SK-N-SH treated with all-trans-retinoic acid at 6 μM for 48 hours (cell line): ENCODE measurements around the gene PKIG.

Experiments used
- ATAC-seq: fragments of 200-7000 bp; cut with Tn5 transposase; 3 replicates; pipeline ENCODE4 v1.9.1; 2020; ENCODE audit warnings: mild to moderate bottlenecking, moderate library complexity
- ARNTL ChIP-seq: fragments of 450-650 bp; formaldehyde crosslinking; IDR thresholded peaks from 2 replicates; pipeline ENCODE4 v1.5.0; 2020; ENCODE audit warnings: low read depth, mild to moderate bottlenecking, moderate library complexity, borderline replicate concordance
- BACH2 ChIP-seq: fragments of 250-450 bp; sonication (Bioruptor Pico); IDR thresholded peaks from 2 replicates; pipeline ENCODE4 v1.9.0; 2021; ENCODE audit warnings: mild to moderate bottlenecking, borderline replicate concordance
- CSDC2 ChIP-seq: fragments of 250-450 bp; sonication (Bioruptor Pico); IDR thresholded peaks from 2 replicates; pipeline ENCODE4 v1.5.0; 2020; ENCODE audit warnings: mild to moderate bottlenecking, moderate library complexity
- ESRRG ChIP-seq: fragments of 250-450 bp; sonication (Bioruptor Pico); IDR thresholded peaks from 2 replicates; pipeline ENCODE4 v1.6.1; 2021; ENCODE audit warnings: mild to moderate bottlenecking
- GLIS3 ChIP-seq: fragments of 250-450 bp; sonication (Bioruptor Pico); IDR thresholded peaks from 2 replicates; pipeline ENCODE4 v1.5.0; 2020; ENCODE audit warnings: mild to moderate bottlenecking, moderate library complexity
- ISL1 ChIP-seq: fragments of 250-450 bp; sonication (Bioruptor Pico); IDR thresholded peaks from 2 replicates; pipeline ENCODE4 v2.1.2; 2022; ENCODE audit warnings: mild to moderate bottlenecking, moderate library complexity
- OSR1 ChIP-seq: fragments of 250-450 bp; sonication (Bioruptor Pico); IDR thresholded peaks from 2 replicates; pipeline ENCODE4 v1.8.0; 2022; ENCODE audit warnings: moderate library complexity, mild to moderate bottlenecking, inconsistent platforms
- PPARA ChIP-seq: fragments of 250-450 bp; sonication (Bioruptor Pico); IDR thresholded peaks from 2 replicates; pipeline ENCODE4 v1.5.0; 2020; ENCODE audit warnings: mild to moderate bottlenecking, borderline replicate concordance
- RARB ChIP-seq: fragments of 250-450 bp; sonication (Bioruptor Pico); IDR thresholded peaks from 2 replicates; pipeline ENCODE4 v1.8.0; 2021; ENCODE audit warnings: mild to moderate bottlenecking, moderate library complexity
- SNAI2 ChIP-seq: fragments of 250-450 bp; sonication (Bioruptor Pico); IDR thresholded peaks from 2 replicates; pipeline ENCODE4 v1.5.0; 2020; ENCODE audit warnings: mild to moderate bottlenecking, moderate library complexity
- TCF4 ChIP-seq: fragments of 250-450 bp; sonication (Bioruptor Pico); IDR thresholded peaks from 2 replicates; pipeline ENCODE4 v1.8.0; 2021; ENCODE audit warnings: mild to moderate bottlenecking, moderate library complexity, borderline replicate concordance
- TOX ChIP-seq: fragments of 250-450 bp; sonication (Bioruptor Pico); IDR thresholded peaks from 2 replicates; pipeline ENCODE4 v1.8.0; 2021; ENCODE audit warnings: mild to moderate bottlenecking, moderate library complexity, borderline replicate concordance
- TSHZ2 ChIP-seq: fragments of 250-450 bp; sonication (Bioruptor Pico); IDR thresholded peaks from 2 replicates; pipeline ENCODE4 v1.5.0; 2020; ENCODE audit warnings: mild to moderate bottlenecking, moderate library complexity
- ZC3H10 ChIP-seq: fragments of 250-450 bp; sonication (Bioruptor Pico); IDR thresholded peaks from 2 replicates; pipeline ENCODE4 v1.5.1; 2021; ENCODE audit warnings: mild to moderate bottlenecking, moderate library complexity
- ZFP3 ChIP-seq: fragments of 250-450 bp; sonication (Bioruptor Pico); IDR thresholded peaks from 2 replicates; pipeline ENCODE4 v1.5.0; 2020; ENCODE audit warnings: mild to moderate bottlenecking, moderate library complexity
- ZFP30 ChIP-seq: fragments of 450-650 bp; formaldehyde crosslinking; IDR thresholded peaks from 2 replicates; pipeline ENCODE4 v1.5.0; 2022; ENCODE audit warnings: mild to moderate bottlenecking, moderate library complexity
- ZNF565 ChIP-seq: fragments of 450-650 bp; formaldehyde crosslinking; conservative IDR thresholded peaks from 2 replicates; pipeline ENCODE4 v1.5.0; 2020; ENCODE audit warnings: low read depth, mild to moderate bottlenecking, moderate library complexity
- ZNF70 ChIP-seq: fragments of 450-650 bp; formaldehyde crosslinking; IDR thresholded peaks from 2 replicates; pipeline ENCODE4 v1.5.0; 2020; ENCODE audit warnings: mild to moderate bottlenecking, moderate library complexity
- ZNF8 ChIP-seq: fragments of 450-650 bp; formaldehyde crosslinking; IDR thresholded peaks from 2 replicates; pipeline ENCODE4 v1.5.0; 2020; ENCODE audit warnings: mild to moderate bottlenecking, moderate library complexity
- TF ChIP-seq, protein P1 (sequence below): fragments of 250-450 bp; sonication (Bioruptor Pico); IDR thresholded peaks from 2 replicates; pipeline ENCODE4 v1.8.0; 2021; ENCODE audit warnings: low read depth, mild to moderate bottlenecking, moderate library complexity, borderline replicate concordance
- TF ChIP-seq, protein P2 (sequence below): fragments of 250-450 bp; sonication (Bioruptor Pico); IDR thresholded peaks from 2 replicates; pipeline ENCODE4 v1.5.1; 2020; ENCODE audit warnings: low read depth, mild to moderate bottlenecking, moderate library complexity
- TF ChIP-seq, protein P3 (sequence below): fragments of 250-450 bp; sonication (Bioruptor Pico); IDR thresholded peaks from 2 replicates; pipeline ENCODE4 v1.5.1; 2021; ENCODE audit warnings: mild to moderate bottlenecking, moderate library complexity

PKIG gene

DNA sequence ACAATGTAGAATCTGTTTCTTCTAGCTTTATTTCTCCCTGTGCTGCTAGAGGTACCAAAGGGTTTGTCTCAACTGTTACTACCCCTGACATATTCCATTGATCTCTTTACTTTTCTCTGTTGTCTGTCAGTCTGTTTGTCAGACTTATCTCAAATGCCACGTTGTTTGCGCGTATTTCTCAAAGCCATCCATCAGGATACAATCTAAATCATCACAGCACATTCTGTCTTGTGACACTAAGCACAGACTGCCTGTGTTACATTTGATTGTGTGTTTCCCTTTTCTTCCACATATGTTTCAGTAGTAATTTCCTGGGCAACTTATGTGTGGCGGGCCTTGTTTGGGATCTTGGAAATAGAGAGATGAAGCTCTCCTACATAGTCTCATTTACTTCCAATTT lies 30.3 kb upstream of the PKIG start:
- TF ChIP-seq ARNTL (no peak), TCF4 (CRISPR knock-in tag) (no peak), ZNF8 (CRISPR knock-in tag) (no peak), CSDC2 (no peak), ESRRG (CRISPR knock-in tag) (no peak), ZC3H10 (no peak), TOX (no peak), ZFP30 (CRISPR knock-in tag) (no peak), ISL1 (CRISPR knock-in tag) (no peak), OSR1 (no peak), BACH2 (no peak), PPARA (CRISPR knock-in tag) (no peak), GLIS3 (no peak), ZNF565 (no peak), ZNF70 (CRISPR knock-in tag) (no peak), SNAI2 (CRISPR knock-in tag) (no peak)
- TF ChIP-seq, protein P1, sequence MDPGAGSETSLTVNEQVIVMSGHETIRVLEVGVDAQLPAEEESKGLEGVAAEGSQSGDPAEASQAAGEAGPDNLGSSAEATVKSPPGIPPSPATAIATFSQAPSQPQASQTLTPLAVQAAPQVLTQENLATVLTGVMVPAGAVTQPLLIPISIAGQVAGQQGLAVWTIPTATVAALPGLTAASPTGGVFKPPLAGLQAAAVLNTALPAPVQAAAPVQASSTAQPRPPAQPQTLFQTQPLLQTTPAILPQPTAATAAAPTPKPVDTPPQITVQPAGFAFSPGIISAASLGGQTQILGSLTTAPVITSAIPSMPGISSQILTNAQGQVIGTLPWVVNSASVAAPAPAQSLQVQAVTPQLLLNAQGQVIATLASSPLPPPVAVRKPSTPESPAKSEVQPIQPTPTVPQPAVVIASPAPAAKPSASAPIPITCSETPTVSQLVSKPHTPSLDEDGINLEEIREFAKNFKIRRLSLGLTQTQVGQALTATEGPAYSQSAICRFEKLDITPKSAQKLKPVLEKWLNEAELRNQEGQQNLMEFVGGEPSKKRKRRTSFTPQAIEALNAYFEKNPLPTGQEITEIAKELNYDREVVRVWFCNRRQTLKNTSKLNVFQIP (CRISPR knock-in tag): no peak
- TF ChIP-seq, protein P2, sequence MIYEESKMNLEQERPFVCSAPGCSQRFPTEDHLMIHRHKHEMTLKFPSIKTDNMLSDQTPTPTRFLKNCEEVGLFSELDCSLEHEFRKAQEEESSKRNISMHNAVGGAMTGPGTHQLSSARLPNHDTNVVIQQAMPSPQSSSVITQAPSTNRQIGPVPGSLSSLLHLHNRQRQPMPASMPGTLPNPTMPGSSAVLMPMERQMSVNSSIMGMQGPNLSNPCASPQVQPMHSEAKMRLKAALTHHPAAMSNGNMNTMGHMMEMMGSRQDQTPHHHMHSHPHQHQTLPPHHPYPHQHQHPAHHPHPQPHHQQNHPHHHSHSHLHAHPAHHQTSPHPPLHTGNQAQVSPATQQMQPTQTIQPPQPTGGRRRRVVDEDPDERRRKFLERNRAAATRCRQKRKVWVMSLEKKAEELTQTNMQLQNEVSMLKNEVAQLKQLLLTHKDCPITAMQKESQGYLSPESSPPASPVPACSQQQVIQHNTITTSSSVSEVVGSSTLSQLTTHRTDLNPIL: no peak

GRCh38 chr20:44552568-44552949 lies 29.8 kb upstream of the PKIG start:
- ATAC-seq: no peak; the same call in 2 of the 3 replicates

More for the DNA sequence above, 30.3 kb upstream of the PKIG start:
- no peak; the same call in 2 of the 3 replicates for ATAC-seq

More at GRCh38 chr20:44552568-44552949, 29.8 kb upstream of the PKIG start:
- TF ChIP-seq ZFP30 (CRISPR knock-in tag) (no peak), ZNF8 (CRISPR knock-in tag) (no peak), TSHZ2 (CRISPR knock-in tag) (no peak), ZFP3 (CRISPR knock-in tag) (no peak), ZNF70 (CRISPR knock-in tag) (no peak), OSR1 (no peak), ESRRG (CRISPR knock-in tag) (no peak), RARB (CRISPR knock-in tag) (no peak)
- TF ChIP-seq, protein P3, sequence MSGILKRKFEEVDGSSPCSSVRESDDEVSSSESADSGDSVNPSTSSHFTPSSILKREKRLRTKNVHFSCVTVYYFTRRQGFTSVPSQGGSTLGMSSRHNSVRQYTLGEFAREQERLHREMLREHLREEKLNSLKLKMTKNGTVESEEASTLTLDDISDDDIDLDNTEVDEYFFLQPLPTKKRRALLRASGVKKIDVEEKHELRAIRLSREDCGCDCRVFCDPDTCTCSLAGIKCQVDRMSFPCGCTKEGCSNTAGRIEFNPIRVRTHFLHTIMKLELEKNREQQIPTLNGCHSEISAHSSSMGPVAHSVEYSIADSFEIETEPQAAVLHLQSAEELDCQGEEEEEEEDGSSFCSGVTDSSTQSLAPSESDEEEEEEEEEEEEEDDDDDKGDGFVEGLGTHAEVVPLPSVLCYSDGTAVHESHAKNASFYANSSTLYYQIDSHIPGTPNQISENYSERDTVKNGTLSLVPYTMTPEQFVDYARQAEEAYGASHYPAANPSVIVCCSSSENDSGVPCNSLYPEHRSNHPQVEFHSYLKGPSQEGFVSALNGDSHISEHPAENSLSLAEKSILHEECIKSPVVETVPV (CRISPR knock-in tag): no peak
- TF ChIP-seq, all 23 proteins: peak for 0
